Suppressor macrophage (primary cell): ENCODE measurements around the gene R3HDM4.

Experiments used
- DNase-seq, 4 experiments: peaks; one replicate each; pipeline ENCODE4 v3.0.0-alpha.2; 2020 to 2022

The R3HDM4 gene

DNA sequence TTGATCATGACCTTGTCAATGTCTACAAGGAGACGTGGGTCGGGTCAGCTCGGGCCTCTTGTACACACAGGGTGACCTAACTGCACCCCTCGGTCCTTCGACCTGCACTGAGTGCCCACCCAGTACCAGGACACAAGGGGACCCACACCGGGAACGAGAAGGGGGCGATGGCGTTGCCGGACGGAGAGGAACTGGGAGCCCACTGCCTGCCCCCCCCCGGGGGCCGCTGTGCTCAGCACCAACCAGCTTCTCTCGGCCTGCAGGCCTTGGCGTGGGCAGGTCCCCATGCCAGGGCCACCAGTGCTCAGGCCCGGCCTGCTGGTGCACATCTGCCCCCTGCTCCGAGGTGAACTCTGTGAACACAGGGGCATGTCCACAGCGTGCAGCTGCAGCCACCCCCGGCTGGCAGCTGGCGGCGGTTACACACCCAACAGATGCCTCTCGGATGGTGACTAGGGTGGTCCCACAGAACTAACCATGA lies 39.4 kb downstream of the R3HDM4 start:
- DNase-seq = no peak

DNA sequence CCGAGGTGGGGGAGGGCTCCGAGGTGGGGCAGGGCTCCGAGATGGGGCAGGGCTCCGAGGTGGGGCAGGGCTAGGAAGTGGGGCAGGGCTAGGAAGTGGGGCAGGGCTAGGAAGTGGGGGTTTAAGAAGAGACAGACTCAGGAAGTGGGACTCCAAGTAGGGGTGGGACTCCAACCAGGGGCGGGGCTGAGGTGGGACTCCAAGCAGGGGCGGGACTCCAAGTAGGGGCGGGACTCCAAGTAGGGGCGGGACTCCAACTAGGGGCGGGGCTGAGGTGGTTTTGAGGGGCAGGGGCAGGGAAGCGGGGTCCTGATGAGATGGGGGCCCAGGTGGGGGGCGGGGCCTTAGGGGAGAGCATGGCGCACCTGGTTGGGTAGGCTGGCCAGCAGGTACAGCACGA lies 39.9 kb downstream of the R3HDM4 start:
- peak in 3 of 4 experiments; percentile 36 to 51 (median 45) for DNase-seq

DNA sequence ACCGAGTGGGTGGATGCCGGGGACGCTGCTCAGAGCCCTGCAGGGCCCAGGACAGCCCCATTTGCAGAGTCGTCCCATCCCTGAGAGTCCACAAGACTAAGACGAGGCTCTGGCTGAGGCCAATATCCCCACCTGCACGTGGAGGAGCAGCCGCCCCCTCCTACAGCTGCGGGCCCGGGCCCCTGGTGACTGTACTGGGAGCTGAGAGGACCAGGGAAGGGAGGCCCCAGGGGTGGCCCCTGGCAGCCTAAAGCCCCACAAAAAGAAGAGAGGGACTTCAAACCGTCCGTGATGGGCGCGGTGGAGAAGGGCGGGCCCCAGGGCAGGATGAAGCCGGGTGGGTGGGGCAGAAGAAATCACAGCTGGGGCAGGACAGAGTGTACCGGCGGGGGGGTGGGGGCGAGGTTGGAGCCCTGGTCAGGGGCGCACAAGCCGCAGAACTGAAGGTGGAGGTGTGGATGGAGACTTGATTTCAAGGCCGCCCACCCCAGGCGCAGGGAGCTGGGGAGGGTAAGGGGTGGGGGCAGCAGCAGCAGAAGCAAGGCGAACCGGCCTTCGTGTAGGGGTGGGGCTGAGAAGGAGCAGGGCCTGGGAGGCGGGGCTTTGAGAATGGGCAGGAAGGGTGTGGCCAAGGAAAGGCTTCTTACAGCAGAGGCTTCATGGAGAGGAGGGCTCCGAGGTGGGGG lies 40.6 kb downstream of the R3HDM4 start:
- peak; percentile 52 to 76 (median 62) for DNase-seq

DNA sequence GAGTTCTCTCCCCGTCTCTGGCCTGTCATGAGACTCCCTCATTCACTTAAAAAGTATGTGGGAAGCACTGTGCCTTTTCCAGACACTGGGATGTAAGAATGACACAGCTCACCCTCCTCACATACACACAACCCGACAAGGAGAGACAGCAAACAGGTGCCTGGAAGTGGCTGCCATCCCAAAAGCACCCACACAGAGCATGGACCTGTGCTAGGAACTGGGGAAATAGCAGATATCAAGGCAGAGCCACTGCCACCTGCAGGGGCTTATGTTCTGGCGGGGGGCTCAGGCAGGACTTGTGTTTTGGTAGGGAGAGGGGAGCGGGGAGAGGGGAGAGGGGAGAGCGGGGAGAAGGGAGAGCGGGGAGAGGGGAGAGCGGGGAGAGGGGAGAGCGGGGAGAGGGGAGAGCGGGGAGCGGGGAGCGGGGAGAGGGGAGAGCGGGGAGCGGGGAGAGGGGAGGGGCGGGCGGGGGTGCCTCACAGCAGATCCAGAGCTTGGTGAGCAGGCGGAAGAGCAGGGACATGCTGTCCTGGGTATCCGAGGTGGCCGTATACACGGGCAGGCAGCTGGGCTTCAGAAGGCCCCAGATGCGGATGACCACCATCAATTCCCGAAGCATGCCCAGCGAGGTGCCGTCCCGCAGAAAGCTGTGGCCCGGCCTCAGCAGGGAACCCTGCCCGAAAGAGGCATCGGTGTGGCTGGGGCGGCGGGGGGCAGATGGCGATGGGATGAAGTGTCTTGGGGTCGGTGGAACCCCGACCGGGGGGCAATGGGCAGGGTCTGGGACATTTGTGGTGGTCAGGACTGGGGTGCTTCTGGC lies 41.4 kb downstream of the R3HDM4 start:
- no peak for DNase-seq

DNA sequence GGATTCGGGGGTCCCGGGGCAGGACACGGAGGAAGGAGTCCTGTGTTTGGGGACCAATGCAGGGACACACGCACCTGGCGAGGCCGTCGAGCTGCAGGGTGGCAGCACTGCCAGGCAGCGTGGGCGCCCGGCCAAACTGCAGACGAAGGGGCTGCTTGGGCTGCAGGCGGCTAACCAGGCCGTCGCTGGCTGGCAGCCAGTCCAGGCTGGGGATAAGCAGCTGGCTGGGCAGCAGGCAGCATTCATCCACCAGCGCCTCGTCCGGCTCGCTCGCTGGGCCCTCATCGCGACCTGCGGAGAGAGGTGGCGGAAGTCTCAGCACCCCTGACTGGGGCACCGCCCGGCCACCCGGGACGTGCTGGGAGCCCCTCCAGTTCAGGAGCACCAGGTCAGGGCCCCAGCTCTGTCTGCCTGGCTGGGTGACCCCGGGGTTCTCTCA lies 42.0 kb downstream of the R3HDM4 start:
- no peak for DNase-seq

DNA sequence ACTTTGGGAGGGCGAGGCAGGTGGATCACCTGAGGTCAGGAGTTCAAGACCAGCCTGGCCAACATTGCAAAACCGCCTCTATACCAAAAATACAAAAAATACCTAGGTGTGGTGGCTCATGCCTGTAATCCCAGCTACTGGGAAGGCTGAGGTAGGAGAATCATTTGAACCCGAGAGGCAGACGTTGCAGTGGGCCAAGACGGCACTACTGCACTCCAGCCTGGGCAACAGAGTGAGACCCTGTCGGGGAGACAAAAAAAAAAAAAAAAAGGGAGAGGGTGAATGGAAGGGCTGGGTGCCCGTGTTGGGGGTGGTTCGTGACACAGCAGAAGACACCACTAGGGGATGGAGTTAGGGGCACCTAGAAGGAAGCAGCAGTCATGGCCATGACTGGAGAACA lies 42.7 kb downstream of the R3HDM4 start:
- no peak for DNase-seq

- no peak for DNase-seq
These were observed 43.5 kb downstream of the R3HDM4 start for GRCh38 chr19:869245-870177.

- no peak for DNase-seq
These were observed 44.4 kb downstream of the R3HDM4 start for GRCh38 chr19:868458-869244.

- no peak for DNase-seq
These were observed 45.1 kb downstream of the R3HDM4 start for GRCh38 chr19:867855-868457.

DNA sequence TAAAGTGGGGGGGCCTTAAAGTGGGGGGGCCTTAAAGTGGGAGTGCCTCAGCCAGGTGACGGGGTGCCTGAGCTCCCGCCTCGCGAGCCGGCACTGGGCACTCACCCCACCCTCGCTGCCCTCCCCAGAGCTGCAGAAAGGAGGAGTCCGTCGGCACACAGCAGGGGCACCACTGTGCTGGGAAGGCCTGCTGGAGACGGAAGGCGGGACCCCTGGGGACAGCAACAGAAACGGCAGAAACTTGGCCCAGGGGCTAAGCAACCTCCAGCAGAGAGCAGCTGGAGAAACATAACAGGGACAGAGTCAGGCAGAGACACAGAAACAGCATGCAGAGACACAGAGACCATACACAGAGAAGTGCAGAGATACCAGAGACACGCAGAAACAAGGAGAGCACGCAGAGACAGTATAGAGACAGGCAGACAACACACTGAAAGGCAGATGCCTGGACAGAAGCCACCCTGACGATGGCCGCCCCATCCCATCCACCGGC lies 45.7 kb downstream of the R3HDM4 start:
- DNase-seq = no peak

GRCh38 chr19:866769-867300 lies 46.2 kb downstream of the R3HDM4 start:
- no peak for DNase-seq

- DNase-seq = peak in 1 of 4 experiments; percentile 16
These were observed 49.8 kb downstream of the R3HDM4 start for GRCh38 chr19:863315-863620.

DNA sequence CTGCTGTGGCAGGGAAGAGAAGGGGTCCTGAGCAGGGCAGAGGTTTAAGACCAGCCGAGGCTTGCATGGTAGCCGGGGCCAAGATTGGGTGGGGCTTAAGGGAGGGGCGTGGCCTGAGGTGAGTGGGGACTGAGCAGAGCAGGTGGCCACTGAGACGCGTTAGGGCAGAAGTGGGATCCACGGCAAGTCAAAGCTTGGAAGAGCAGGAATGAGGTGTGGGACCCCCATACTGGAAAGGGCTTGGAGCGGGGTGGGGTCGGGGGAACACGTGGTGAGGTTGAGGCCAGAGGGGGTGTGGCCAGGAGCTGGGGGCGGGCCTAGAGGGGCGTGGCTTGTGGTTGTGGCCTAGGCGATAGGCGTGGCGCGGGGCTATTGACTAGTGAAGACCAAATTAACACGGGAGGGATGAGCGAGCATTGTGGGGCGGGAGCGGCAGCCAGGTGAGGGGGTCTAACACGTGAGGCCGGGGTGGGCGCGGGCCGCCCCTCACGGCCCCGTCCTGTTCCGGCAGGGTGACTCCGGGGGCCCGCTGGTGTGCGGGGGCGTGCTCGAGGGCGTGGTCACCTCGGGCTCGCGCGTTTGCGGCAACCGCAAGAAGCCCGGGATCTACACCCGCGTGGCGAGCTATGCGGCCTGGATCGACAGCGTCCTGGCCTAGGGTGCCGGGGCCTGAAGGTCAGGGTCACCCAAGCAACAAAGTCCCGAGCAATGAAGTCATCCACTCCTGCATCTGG lies 50.3 kb downstream of the R3HDM4 start:
- DNase-seq = peak; percentile 65 to 79 (median 73)

DNA sequence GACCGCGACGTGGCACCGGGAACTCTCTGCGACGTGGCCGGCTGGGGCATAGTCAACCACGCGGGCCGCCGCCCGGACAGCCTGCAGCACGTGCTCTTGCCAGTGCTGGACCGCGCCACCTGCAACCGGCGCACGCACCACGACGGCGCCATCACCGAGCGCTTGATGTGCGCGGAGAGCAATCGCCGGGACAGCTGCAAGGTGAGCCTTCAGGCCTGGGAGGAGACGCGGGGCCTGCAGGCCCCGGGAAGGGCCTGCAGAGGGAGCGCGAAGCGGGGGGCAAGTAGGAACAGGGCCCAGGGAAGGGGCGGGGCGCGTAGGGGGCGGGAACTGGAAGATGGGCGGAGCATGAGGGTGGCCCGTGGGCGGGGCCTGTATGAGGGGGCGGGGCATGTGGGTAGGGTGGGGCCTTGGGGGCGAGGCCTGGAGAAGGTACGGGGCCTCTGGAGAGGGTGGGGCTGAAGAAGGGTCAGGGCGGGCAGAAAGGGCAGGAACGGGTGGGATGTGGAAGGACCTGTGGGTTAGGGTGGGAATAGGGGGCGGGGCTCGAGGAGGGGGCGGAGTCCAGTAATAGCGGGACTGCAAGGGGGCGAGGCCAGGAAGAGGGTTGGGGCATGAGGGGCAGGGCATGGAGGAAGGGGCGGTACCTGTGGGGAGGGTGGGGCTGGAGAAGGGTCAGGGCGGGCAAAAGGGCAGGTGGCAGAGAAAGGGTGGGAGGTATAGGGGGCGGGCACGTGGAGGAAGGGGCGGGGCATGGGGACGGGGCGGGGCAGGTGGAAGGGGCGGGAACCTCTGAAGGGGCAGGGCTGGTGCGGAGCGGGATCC lies 51.1 kb downstream of the R3HDM4 start:
- DNase-seq = peak; percentile 65 to 85 (median 74)

DNA sequence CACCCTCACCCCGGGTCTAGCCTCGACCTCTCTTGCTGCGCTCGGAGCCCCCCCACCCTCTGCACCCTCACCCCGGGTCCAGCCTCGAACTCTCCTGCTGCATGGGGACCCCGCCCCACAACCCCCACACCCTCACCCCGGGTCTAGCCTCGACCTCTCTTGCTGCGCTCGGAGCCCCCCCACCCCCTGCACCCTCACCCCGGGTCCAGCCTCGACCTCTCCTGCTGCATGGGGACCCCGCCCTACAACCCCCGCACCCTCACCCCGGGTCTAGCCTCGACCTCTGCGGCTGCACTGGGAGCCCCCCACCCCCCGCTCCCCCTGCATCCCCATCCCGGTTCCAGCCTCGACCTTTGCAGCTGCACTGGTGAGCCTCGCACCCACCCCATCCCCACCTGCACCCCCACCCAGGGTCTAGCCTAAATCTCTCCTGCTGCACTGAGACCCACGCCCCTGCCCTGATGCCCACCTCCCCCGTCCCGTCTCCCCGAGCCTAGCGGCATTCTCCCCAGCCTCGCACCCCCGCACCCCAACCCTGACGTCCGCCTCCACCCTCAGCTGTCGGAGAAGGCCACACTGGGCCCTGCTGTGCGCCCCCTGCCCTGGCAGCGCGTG lies 51.8 kb downstream of the R3HDM4 start:
- DNase-seq = no peak

DNA sequence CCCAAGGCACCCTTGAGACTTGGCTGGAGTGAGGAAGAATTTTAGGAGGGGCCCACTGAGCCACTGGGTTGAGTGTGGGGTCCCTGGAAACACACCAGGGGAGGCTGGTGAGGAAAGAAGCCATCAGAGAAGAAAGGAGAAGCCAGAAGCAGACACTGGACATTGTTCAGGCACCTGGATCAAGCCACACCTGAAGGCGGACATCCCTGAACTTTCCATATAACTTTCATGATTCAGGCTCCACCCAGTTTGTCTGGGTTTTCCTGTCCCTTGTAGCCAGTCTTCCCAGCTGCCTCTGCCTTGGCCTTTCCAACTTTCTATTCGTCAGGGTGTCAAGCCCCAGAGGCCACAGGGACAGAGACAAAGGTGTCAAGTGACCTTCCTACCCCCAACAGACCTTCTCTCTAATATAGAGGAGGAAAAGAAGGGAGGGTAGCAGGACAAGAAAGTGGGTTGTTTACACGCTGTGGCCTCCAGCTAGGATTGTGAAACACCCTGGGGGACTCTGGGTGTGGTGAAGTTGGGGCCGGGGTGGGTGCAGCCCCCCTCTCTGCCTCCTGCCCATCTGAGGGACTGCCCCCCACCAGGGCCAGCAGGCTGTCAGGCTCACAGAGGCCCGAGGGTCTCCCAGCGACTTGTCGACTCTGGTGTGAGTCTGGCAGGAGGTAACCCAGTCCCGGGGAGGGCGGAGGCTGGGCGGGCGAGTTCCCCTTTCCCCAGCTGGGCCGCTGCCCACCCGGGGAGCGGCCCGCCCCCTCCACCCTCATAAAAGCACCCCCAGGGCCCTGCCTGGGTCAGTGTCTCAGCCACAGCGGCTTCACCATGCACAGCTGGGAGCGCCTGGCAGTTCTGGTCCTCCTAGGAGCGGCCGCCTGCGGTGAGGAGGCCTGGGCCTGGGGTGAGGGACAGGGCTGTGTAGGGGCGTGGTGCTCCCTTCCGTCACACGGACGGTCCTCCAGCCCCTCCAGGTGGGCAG lies 53.9 kb downstream of the R3HDM4 start, which contains the start of gene CFD:
CFD (plus strand) TSS at position 797 of the 976 bp plus-strand sequence; CDS start at position 823, 26 bp downstream.
- peak; percentile 71 to 91 (median 80) for DNase-seq

GRCh38 chr19:858284-858683 lies 54.7 kb downstream of the R3HDM4 start:
- no peak for DNase-seq
